ENCODE measurements around the gene CLASP2.

- TF ChIP-seq CTCF (conservative IDR thresholded peaks at IDR 0.05; ENCODE audit: low read length) (no peak), EZH2phosphoT487 (IDR thresholded peaks at IDR 0.05; ENCODE audit: borderline replicate concordance) (no peak)
These were observed 105.0 kb downstream of the CLASP2 start for GRCh38 chr3:33613041-33613440.

Measured in Loucy (cell line).